Activated T-cell treated with anti-CD3 and anti-CD28 coated beads for 1 hour (primary cell): Measurements from ENCODE around the gene GRIA4.
A peak's percentile ranks its signal among the peaks of the same experiment; 100 is the strongest.
"Not testable (repeated sequence)": the region's sequence is repeated elsewhere in the genome, so short reads cannot be mapped to it uniquely, and the experiment has no call there.

Experiments used
- DNase-seq: peaks from one replicate; pipeline ENCODE4 v3.0.0-alpha.2; 2020; ENCODE audit warnings: low read depth

GRIA4 gene

GRCh38 chr11:106003094-106003493 is 393.2 kb downstream of the GRIA4 start:
- not testable (repeated sequence) for DNase-seq

- no peak for DNase-seq
Observed at GRCh38 chr11:106011481-106011880, 401.6 kb downstream of the GRIA4 start.

- no peak for DNase-seq
Observed at GRCh38 chr11:106012744-106013143, 402.9 kb downstream of the GRIA4 start.

- DNase-seq: no peak
Observed at GRCh38 chr11:106014035-106014434, 404.2 kb downstream of the GRIA4 start.

- DNase-seq: no peak
Observed at GRCh38 chr11:106014620-106015019, 404.7 kb downstream of the GRIA4 start.

- no peak for DNase-seq
Observed at GRCh38 chr11:106015066-106015465, 405.2 kb downstream of the GRIA4 start.

GRCh38 chr11:106017093-106017492 is 407.2 kb downstream of the GRIA4 start:
- no peak for DNase-seq

- DNase-seq: no peak
Observed at GRCh38 chr11:106021181-106021966, 411.5 kb downstream of the GRIA4 start.

- peak; percentile 93 for DNase-seq
Observed at GRCh38 chr11:106021967-106022794, 412.3 kb downstream of the GRIA4 start, which contains the start of gene MSANTD4. MSANTD4 (minus strand) TSS chr11:106022240; CDS start chr11:106010917, 11,323 bp downstream.

GRCh38 chr11:106022795-106023275 is 413.0 kb downstream of the GRIA4 start:
- no peak for DNase-seq

- no peak for DNase-seq
Observed at GRCh38 chr11:106030609-106031008, 420.7 kb downstream of the GRIA4 start.

- no peak for DNase-seq
Observed at GRCh38 chr11:106031202-106031810, 421.4 kb downstream of the GRIA4 start.
